Progenitor cell of endocrine pancreas (in vitro differentiated cells): ENCODE measurements around the gene PSMG4. TPM values are rescaled to one million over a fixed set of nuclear protein-coding genes. Genes with fewer than 3 reads are reported as not detected.

ENCODE experiments used
- DNase-seq: peaks from one replicate; pipeline ENCODE4 v3.0.0; 2021; ENCODE audit warnings: low spot score; ENCODE audit not compliant: unreplicated experiment
- H3K27ac Mint-ChIP-seq: 2 replicates; pipeline ENCODE4 v1.8.0; 2021; ENCODE audit warnings: mild to moderate bottlenecking, moderate library complexity, mixed read lengths
- H3K27me3 Mint-ChIP-seq: 2 replicates; pipeline ENCODE4 v1.8.0; 2021; ENCODE audit warnings: mixed read lengths
- H3K36me3 Mint-ChIP-seq: 2 replicates; pipeline ENCODE4 v1.8.0; 2022; ENCODE audit warnings: mixed read lengths; ENCODE audit not compliant: insufficient read depth
- H3K4me1 Mint-ChIP-seq: 2 replicates; pipeline ENCODE4 v1.8.0; 2021; ENCODE audit warnings: low read depth, mixed read lengths
- H3K4me3 Mint-ChIP-seq: 2 replicates; pipeline ENCODE4 v1.8.0; 2021; ENCODE audit warnings: low read depth, mild to moderate bottlenecking, moderate library complexity, mixed read lengths
- H3K9me3 Mint-ChIP-seq: 2 replicates; pipeline ENCODE4 v1.8.0; 2021; ENCODE audit warnings: low read depth, mixed read lengths
- total RNA-seq: library from RNA; stranded (reverse); gene quantifications from 2 replicates; pipeline ENCODE4 v1.2.1, GENCODE V29; 2021
- TF ChIP-seq, protein P1 (sequence below): fragments of 200-600 bp; sonication (generic); IDR thresholded peaks from one replicate; pipeline ENCODE4 v1.5.0; 2021; ENCODE audit warnings: antibody characterized with exemption, mild to moderate bottlenecking; ENCODE audit not compliant: unreplicated experiment

PSMG4 gene
- total RNA-seq, 1 donor from 2014 or later, result 17.7 TPM

DNA sequence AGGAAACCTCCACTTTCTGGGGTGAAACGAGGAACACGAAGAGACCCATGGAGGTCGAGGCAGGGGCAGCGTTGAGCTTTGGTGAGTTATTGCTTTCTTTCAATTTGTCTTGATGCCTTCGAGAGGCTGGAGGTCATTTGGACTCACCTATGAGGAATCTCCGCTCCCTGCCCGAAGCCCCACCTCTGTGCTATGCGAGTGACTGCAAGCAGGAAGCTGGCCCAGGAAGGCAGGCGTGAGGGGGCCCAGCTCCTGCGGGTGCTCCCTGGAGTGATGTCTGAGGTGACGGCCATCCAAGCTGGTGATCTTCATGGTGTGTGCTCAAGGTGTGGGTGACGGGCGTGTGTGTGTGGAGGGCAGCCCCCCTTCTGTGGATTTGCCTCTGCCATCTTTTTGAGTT lies 13.0 kb downstream of the PSMG4 start:
- TF ChIP-seq, protein P1, sequence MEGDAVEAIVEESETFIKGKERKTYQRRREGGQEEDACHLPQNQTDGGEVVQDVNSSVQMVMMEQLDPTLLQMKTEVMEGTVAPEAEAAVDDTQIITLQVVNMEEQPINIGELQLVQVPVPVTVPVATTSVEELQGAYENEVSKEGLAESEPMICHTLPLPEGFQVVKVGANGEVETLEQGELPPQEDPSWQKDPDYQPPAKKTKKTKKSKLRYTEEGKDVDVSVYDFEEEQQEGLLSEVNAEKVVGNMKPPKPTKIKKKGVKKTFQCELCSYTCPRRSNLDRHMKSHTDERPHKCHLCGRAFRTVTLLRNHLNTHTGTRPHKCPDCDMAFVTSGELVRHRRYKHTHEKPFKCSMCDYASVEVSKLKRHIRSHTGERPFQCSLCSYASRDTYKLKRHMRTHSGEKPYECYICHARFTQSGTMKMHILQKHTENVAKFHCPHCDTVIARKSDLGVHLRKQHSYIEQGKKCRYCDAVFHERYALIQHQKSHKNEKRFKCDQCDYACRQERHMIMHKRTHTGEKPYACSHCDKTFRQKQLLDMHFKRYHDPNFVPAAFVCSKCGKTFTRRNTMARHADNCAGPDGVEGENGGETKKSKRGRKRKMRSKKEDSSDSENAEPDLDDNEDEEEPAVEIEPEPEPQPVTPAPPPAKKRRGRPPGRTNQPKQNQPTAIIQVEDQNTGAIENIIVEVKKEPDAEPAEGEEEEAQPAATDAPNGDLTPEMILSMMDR, result no peak
- H3K36me3 Mint-ChIP-seq, result peaks cover 14% of the 10 kb centered on the region
- no peaks in the 10 kb centered on the region for H3K9me3 Mint-ChIP-seq
- no peaks in the 10 kb centered on the region for H3K27me3 Mint-ChIP-seq
- DNase-seq, result no peak
- H3K4me1 Mint-ChIP-seq, result no peaks in the 10 kb centered on the region
- H3K4me3 Mint-ChIP-seq, result no peak overlapping the region
- peak overlapping the region; percentile 56 for H3K27ac Mint-ChIP-seq

DNA sequence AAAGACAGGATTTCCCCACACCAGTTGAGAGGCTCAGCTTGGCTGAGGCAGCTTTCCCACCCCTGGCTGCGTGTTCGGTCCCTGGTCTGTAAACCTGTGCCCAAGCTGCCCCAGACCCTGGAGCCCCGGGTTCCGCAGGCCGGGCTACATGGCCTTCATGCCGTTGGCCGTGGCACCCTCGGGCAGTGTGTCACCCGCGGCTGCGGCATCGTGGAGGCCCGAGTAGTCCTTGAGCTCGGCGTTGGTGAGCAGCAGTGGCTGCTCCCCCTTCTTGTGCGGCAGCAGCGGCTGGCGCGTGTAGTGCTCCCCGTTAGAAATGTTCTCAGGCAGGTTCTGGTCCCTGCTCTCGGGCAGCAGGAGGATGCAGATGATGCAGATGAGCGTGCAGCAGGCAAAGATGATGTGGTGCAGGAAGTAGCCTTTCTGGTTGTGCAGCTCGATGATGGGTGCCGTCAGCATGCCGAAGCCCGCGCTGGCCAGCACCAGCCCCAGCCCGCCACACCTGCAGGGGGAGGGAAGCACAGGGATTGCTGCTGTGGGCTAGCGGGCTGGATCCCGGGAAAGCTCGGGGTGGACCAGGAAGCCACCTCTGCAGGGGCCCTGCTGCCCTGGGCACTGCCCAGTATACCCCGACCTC lies 14.3 kb downstream of the PSMG4 start:
- peaks cover 14% of the 10 kb centered on the region for H3K36me3 Mint-ChIP-seq
- H3K27ac Mint-ChIP-seq, result no peak overlapping the region
- DNase-seq, result no peak
- no peaks in the 10 kb centered on the region for H3K4me1 Mint-ChIP-seq
- TF ChIP-seq, protein P1, result no peak
- no peaks in the 10 kb centered on the region for H3K27me3 Mint-ChIP-seq
- H3K4me3 Mint-ChIP-seq, result no peak overlapping the region
- H3K9me3 Mint-ChIP-seq, result no peaks in the 10 kb centered on the region

DNA sequence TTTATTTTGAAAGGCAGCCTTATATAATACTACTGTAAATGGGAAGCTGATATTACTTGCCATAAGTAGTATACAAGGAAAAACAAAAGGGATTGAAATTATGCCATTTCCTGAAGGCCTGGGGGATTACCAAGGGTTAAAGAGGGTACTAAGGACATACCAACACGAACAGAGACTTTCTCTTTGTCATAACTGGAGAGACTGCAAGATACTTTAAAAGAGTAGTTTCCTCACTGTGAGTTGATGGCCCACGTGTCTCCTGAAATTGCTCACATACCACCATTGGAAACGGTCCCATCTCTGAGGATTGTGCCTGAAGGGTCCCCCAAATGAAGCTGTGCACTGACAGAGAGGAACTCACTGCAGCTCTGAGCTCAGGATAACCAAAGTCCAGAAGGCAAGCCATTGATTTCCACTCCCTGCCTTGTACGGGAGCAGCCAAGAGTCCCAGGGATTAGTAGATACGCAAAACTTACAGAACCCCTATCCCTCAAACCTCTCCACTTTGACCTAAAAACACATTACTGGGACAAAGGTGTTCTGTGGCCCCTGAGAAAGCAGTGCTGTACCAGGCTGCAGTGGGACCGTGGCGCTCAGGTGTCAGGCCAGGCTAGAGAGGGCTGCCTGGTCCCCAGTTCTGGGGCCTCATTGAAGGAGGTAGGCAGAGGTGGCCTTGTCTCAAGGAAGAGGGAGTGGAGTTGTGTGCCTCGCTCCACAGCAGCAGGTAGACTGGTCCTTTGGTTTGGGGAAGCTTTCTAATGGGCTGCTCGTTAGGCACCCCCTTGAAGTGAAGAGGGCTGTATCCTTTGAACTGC lies 15.2 kb downstream of the PSMG4 start:
- TF ChIP-seq, protein P1, result no peak
- H3K9me3 Mint-ChIP-seq, result no peaks in the 10 kb centered on the region
- DNase-seq, result no peak
- H3K36me3 Mint-ChIP-seq, result peaks cover 11% of the 10 kb centered on the region
- no peak overlapping the region for H3K4me3 Mint-ChIP-seq
- no peaks in the 10 kb centered on the region for H3K4me1 Mint-ChIP-seq
- H3K27me3 Mint-ChIP-seq, result no peaks in the 10 kb centered on the region
- H3K27ac Mint-ChIP-seq, result no peak overlapping the region

DNA sequence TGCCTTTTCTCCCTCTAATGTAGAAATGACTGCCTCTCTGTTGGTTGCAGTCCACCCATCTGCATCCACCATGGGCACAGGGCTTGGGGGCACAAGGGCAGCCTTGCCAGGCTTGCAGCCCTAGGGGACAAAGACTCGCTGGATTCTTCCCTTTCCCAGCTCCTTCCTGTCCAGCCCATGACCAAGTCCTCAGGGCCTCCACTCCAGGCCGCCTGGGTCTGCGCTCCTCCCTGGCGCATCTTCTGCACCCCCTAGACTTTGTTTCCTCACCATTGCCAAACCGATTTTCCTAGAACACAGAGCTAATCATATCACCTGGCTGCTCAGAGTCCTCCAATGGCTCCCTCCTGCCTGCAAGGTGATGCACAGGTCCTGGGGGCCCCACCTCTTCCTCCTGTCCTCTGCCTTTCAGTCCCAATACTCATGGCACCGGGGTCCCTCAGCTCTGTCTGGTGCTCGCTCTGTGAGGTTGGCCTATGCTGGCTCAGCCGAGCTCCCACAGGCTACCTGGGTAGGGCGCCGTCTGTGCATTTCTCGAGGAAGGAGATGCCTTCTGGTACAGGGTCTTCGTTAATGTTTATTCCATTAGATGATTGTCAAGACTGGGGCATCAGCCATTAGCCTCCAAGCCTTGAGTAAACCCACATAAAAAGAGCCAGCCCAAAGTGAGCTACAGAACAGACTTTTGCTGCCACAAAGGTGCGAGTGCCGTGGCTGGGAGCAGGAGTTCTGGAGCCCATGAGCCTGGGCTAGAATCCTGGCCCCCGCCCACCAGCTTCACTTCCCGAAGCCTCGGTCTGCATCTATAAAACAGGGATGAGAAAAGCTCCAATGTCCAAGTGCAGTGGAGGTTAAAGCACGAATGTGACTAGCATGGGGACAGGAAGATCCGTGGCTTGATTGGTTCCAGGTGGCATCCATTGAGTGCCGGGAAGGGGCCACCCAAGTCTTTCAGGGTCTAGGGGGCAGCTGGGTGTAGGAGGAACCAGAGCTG lies 17.7 kb downstream of the PSMG4 start:
- peak overlapping the region; percentile 62 for H3K27ac Mint-ChIP-seq

More for the DNA sequence above, 17.7 kb downstream of the PSMG4 start:
- TF ChIP-seq, protein P1, result no peak
- Mint-ChIP-seq H3K27me3 (no peaks in the 10 kb centered on the region), H3K9me3 (no peaks in the 10 kb centered on the region), H3K36me3 (peaks cover 12% of the 10 kb centered on the region), H3K4me1 (peaks cover 1% of the 10 kb centered on the region), H3K4me3 (no peak overlapping the region)
- DNase-seq, result no peak
